HG02610 (cell line): ENCODE results near the gene METTL21C.

ENCODE experiments used
- ATAC-seq: cut with Tn5 transposase; IDR thresholded peaks from one replicate; pipeline ENCODE4 v1.9.1; 2021; ENCODE audit warnings: mild to moderate bottlenecking, moderate library complexity; ENCODE audit not compliant: unreplicated experiment

Gene METTL21C

GRCh38 chr13:102697929-102698648 is 3.2 kb upstream of the METTL21C start:
- no peak for ATAC-seq

- no peak for ATAC-seq
These were observed 2.4 kb upstream of the METTL21C start for GRCh38 chr13:102697264-102697663.

- ATAC-seq: no peak
These were observed 1.6 kb upstream of the METTL21C start for GRCh38 chr13:102696465-102696864.

- ATAC-seq: no peak
These were observed 1.1 kb downstream of the METTL21C start for GRCh38 chr13:102693776-102694175.

DNA sequence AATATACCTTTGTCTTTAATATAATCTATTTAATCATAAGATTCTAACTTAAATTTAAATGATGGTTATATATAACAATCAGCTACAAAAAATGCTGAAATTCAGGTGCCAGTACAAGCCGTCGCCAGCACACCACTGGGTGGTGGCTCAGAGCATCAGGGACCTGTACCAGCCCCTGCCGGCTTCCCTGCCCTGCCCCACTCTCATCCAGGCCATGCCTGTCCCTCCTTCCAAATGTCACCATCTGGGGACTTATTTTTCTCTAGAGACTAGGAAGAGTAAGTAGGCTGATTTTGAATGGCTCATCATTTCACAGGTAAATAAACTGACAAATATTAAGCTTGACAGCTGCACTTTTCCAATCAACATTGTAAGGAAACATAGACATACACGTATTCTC is 1.6 kb downstream of the METTL21C start:
- ATAC-seq: no peak

DNA sequence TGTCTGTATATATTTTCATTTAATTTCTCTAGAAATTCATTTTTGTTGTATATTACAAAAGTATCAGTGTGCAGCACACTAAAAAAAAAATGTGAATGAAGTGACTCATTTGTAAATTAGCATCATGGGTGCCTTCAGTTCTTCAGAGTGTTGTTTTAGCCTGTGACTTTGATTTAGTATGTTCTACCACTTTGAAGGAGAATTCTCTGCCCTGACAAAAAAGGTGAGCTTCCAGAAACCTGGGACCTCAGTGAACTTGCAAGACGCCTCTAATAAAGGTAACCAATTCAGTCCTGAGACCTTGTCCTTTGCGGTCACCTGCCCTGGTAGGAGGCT is 2.4 kb downstream of the METTL21C start:
- ATAC-seq: no peak

DNA sequence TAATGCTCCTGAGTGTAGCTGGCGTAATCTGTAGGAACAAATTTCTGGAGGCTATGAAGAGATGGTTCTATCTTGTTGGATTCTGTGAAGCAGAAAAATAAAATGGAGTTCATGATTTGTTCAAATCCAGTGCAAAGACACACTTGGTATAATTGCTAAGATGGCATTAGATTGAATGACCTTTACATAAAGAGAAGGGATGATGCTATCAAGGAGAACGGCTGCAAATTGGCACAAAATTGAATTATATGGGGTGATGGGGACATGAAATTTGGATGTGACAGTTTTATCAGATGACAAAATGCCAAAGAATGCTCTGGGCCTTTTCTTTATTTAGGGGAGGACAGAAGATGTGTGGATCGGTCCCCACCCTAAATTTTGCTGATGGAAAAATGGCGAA is 4.0 kb downstream of the METTL21C start:
- no peak for ATAC-seq

DNA sequence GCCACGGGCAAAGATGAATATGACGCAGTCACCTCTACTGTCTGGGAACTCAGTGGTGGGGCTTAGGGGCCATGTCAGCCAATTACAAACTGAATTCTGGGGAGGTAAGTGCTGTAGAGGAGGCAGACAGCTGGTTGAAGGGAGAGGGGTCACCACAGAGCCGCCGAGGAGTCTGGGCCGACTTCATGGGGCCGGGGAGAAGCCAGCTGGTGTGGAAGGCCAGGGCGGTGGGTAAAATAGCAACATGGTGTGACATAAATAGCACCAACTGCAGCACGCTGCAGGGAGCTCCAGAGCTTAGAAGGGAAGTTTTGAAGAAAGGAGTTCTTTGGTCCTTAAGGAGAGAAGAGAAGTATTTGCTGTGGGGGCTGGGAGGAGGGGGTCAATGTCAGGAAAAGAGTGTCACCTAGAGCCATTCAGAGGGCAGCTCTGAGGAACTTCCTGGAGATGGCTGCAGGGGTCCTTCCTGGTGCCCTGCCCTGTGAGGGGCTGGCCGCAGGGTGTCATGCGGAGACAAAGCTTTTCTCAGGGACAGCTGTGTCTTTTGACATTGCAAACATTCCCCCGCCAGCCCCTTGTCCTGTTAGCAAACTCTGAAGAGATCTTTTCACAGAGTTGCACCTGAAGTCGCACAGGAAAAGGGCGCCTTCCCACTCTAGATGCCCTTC is 6.4 kb downstream of the METTL21C start:
- ATAC-seq: no peak

DNA sequence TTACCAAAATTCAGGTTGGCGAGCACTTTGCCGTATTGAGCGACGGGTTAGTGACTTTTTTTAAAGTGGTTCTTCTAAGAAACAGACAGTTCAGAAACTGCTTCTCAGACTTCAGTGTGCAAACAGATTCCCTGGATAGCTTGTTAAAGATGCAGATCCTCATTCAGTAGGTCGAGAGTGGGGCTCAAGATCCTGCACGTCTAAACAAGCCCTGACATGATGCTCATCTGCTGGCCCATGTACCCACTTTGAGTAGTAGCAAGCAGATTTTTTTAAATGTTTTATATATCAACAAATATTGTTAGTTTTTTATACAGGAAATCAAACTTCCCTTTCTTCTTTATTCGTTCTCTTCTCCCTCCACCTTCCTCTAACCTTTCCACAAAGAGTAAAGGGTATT is 7.3 kb downstream of the METTL21C start:
- no peak for ATAC-seq

- ATAC-seq: peak; percentile 41
These were observed 8.8 kb downstream of the METTL21C start for GRCh38 chr13:102686024-102686423.

- no peak for ATAC-seq
These were observed 11.2 kb downstream of the METTL21C start for GRCh38 chr13:102683637-102684036.

- no peak for ATAC-seq
These were observed 12.1 kb downstream of the METTL21C start for GRCh38 chr13:102682727-102683126.

DNA sequence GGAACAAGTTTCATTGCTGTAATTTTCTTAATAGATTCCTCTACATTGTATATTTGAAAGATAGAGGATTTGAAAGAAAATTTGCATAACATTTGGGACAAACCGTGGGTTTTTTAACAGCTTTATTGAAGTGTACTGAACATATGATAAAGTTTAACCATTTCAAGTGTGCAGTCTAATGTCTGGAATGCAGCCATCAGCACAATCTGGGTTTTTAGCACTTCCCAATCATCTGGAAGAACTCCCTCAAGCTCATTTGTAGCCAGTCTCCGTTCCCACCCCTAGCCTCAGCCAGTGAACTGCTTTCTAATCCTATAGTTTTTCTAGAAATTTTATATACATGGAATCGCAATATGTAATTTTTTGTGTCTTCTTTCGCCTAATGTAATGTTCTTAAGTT is 12.6 kb downstream of the METTL21C start:
- no peak for ATAC-seq

DNA sequence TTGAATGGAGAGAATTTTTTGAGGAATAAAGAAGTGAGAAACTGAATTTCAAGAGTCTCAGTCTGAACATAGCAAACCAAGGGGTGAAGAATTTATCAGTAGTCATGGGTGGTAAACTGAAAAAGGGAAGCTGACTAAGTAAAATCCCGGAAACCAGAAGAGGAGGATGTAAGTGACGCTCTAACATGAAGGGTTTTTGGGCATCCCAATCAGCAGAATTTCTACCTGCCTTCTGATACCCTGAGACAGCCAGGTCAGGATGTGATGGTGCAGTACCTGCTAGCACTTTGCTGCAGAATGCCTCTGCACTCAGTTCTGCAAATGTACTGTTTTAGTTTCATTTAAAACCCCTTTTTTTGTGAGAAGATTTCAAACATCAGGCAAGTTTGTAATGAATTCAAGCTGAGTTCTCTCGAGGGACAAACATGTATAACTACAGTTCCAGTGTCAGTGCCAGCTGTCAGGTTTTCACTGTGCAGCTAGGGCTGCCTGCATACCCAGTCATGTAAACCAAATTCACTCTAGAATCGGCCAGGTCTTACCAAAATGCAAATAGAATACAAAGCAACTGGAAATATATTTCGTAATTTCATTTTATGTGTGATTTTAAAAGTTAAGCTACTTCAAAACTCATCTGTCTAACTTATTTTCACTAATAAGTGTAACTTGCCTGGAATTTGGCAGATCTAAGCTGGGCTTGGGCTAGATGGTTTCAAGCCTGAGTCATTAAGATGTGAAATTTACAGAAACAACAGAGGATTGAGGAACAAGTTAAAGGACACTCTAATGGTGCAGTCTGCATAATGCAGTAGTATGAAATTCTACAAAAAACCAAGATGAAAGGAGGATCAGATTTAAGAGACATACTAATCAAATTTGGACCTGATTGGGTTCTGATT is 13.8 kb downstream of the METTL21C start:
- ATAC-seq: peak; percentile 39

DNA sequence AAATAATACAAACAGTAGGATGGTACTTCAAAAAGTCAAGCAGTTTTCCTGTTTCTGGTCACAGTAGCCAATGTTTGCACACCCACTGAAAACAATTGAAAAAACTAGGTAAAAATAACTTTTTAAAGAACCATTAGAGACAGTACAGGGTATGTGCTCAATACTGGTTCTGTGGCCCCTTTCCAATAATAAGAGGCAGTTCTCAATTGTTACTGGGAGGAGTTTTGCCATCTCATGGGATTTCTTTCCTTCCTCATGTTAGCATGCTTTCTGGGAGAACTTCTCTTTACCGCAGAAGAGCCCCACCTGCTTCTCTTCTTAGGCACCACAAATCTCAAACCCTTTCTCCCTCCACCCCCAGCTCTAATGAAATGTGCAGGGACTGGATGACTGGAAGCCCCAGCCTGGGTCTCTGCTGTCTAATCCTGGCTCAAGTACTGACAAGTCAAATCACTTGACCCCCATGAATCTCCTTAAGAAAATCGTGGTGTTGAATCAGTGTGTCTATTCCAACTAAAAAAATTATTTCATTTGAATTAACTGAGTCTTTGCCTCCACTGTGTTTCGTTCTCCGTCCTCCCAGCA is 14.6 kb downstream of the METTL21C start:
- ATAC-seq: no peak

DNA sequence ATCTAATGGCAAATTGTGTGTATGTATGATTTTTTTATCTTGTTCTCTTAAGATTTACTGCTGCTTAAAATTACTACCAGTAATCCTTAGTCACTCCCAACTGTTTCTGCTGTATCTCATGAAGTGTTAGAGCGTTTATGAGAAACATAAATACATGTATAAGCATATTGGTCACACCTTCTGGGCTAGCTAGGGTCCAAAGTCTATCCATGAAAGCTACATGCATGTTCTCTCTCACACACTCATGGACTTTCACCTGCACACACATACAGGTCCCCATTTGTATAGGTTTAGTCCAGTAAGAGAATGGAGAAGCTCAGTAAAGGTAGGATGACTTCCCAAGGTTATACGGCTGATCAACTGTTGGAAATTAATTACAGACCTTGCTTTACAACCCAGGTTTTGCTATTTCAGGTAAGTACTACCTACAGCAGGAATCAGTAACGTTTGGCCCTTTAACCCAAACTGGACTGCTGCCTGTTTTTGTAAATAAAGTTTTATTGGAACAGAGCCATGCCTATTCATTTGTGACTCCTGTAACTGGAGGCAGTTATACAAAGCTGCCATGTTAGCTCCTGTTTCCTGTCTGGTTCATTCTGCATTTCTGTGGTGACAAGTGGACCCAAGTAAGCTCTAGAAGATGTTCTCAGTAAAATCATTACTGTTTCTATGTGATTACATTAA is 15.3 kb downstream of the METTL21C start:
- ATAC-seq: no peak

DNA sequence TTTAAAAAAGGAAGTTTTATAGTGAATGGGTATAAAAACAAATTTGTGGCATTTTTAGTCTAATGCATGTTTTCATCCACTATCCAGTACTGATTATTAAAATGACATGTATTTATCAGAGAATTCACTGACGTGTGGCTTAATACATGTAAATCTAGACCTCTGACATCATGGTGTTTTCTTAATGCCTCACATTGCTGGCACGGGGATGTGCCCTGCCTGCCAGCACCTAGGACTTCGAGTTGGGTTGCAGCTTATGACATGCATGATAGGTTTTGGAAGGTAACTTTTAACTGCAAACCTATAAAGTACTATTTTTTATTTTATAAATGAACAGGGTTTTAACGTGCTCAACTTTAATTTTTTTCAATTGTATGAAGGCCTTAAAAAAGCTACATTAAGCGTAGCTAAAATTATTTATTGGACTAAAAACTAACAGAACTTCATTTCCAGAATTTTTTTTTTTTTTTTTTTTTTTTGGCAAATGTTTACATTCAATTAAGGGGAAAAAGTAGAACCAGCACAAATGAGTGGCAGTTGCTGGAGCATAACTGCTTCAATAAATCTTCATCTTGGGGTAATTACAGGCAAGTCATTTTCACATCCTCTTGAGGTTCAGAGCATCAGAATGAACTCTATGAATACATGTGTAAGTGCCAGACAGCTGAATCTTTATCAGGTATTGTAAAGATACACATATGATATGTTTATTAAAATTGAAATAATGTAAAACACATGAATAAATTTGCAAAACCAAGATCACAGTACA is 16.3 kb downstream of the METTL21C start:
- ATAC-seq: no peak

GRCh38 chr13:102677122-102677521 is 17.7 kb downstream of the METTL21C start:
- no peak for ATAC-seq

DNA sequence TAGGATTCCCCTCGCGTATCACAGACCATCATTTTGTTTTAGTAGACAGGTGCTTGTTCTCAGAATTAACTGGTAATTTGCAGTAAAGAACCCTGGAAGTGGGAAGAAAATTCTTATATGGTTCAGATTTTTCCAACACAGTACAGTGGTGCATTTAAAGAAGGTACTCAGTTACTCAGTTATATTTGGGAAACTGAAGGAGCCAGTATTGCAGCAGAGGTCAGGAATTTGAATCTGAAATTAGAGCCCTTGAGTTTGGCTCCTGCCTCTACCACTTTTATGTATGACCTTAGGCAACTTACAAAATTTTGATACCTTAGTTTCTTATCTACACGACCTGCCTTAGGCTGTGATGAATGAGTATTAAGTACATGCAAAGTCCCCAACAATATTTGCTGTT is 19.7 kb downstream of the METTL21C start:
- ATAC-seq: no peak

DNA sequence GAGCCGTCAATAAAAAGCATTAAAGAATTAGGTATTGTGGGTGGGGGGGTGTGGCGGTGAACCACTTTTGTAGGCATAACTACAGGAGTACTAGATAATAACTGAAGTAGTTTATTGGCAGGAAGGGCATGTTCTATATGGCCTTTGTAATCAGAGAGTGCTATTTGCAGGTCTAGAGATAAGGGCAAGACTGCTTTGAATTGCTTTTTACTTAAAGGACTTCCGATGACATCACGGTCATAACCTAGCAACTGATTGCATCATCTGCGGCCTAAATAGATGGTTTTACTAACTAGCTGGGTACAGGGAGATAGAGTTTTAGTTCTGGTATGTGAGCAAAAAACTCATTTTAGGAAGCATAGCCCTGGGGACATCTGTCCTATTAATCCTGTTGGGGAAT is 24.7 kb downstream of the METTL21C start:
- ATAC-seq: no peak
